ENCODE data around the gene C1QTNF5. TPM values are rescaled to one million over a fixed set of nuclear protein-coding genes. Genes with fewer than 3 reads are reported as not detected.

Gene C1QTNF5
- total RNA-seq, 2 experiments from 2014 or later: not detected

- CTCF ChIA-PET: interaction anchor here (1.7 to 1.8 kb wide), 2 partner anchors 9 to 10 kb away, joined by 4 read pairs; no protein-coding TSS in a partner anchor
Measured at GRCh38 chr11:119293461-119293860, 47.2 kb downstream of the C1QTNF5 start.

GRCh38 chr11:119290894-119291497 lies 49.7 kb downstream of the C1QTNF5 start:
- CTCF ChIA-PET: no interaction called here
- POLR2A ChIA-PET: no interaction called here

More at GRCh38 chr11:119293461-119293860, 47.2 kb downstream of the C1QTNF5 start:
- POLR2A ChIA-PET: no interaction called here

Other genes starting within 250 kb of the C1QTNF5 start
- gene DPAGT1, start 239.0 kb downstream of the C1QTNF5 start, total RNA-seq: 10 to 100 TPM; 76.3 to 90.1 TPM
- gene C2CD2L, start 233.5 kb downstream of the C1QTNF5 start, total RNA-seq: 10 to 100 TPM; 26.0 to 26.6 TPM
- 10 to 100 TPM; 26.5 to 27.5 TPM for gene HINFP, start 219.3 kb downstream of the C1QTNF5 start, total RNA-seq
- gene ABCG4, start 191.8 kb downstream of the C1QTNF5 start, total RNA-seq: under 1 TPM in 1 of 2 experiments, not detected in 1; 0.08 TPM
- gene NLRX1, start 172.2 kb downstream of the C1QTNF5 start, total RNA-seq: 10 to 100 TPM; 18.2 TPM
- not detected for gene NHERF4, start 155.4 kb downstream of the C1QTNF5 start, total RNA-seq
- gene CBL, start 134.5 kb downstream of the C1QTNF5 start, total RNA-seq: 10 to 100 TPM; 26.3 to 26.9 TPM
- gene MCAM, start 23.8 kb downstream of the C1QTNF5 start, total RNA-seq: 1 to 10 TPM; 4.6 to 4.8 TPM
- gene RNF26, start 6.4 kb downstream of the C1QTNF5 start, total RNA-seq: 10 to 100 TPM; 32.8 to 33.7 TPM
- not detected for gene MFRP, start 5.8 kb upstream of the C1QTNF5 start, total RNA-seq
- 1 to 10 TPM in 1 of 2 experiments, under 1 TPM in 1; 0.44 to 1.1 TPM for gene USP2, start 40.8 kb upstream of the C1QTNF5 start, total RNA-seq
- under 1 TPM; 0.30 to 0.36 TPM for gene THY1, start 82.3 kb upstream of the C1QTNF5 start, total RNA-seq